Lower leg skin (tissue), 3 donors: ENCODE results near the gene ST8SIA6.

ENCODE experiments used
- POLR2A ChIP-seq, 2 donors: fragments of 450-650 bp; IDR thresholded peaks; one replicate each; pipeline ENCODE4 v1.6.1; 2016 to 2017; ENCODE audit warnings: antibody characterized with exemption in 2 of 2, mild to moderate bottlenecking in 1 of 2, moderate library complexity in 1 of 2
- TF ChIP-seq, protein P1 (sequence below), 3 donors: fragments of 450-650 bp; IDR thresholded peaks; one replicate each; pipeline ENCODE4 v1.5.1; 2016; ENCODE audit warnings: antibody characterized with exemption in 3 of 3, mild to moderate bottlenecking in 3 of 3, moderate library complexity in 2 of 3

DNA sequence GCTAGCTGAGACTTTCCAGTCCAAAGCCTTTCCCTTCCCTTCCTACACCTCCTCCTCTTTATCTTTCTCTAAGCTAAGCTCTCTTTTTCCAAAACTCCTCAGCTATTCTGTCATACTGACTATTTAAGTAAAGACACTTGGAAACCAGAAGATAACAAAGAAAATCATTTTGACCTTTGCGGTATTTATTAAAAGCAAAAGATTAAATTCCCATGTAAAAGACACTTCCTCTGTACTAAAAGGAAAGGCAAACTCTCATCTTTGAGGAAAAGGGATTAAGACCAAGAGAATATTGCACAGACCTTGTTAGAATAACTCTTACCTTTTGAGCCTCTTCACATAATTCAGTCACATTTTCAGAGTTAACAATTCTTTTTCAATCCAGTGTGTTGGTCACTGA is 15.8 kb downstream of the ST8SIA6 start:
- TF ChIP-seq, protein P1, sequence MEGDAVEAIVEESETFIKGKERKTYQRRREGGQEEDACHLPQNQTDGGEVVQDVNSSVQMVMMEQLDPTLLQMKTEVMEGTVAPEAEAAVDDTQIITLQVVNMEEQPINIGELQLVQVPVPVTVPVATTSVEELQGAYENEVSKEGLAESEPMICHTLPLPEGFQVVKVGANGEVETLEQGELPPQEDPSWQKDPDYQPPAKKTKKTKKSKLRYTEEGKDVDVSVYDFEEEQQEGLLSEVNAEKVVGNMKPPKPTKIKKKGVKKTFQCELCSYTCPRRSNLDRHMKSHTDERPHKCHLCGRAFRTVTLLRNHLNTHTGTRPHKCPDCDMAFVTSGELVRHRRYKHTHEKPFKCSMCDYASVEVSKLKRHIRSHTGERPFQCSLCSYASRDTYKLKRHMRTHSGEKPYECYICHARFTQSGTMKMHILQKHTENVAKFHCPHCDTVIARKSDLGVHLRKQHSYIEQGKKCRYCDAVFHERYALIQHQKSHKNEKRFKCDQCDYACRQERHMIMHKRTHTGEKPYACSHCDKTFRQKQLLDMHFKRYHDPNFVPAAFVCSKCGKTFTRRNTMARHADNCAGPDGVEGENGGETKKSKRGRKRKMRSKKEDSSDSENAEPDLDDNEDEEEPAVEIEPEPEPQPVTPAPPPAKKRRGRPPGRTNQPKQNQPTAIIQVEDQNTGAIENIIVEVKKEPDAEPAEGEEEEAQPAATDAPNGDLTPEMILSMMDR (IDR thresholded peaks at IDR 0.05) = no peak
- no peak for TF ChIP-seq POLR2A (IDR thresholded peaks at IDR 0.05)
